Lung (tissue), 12 donors: ENCODE data around the gene IGSF11. TPM values are rescaled to one million over a fixed set of nuclear protein-coding genes. Genes with fewer than 3 reads are reported as not detected.
"Not testable (repeated sequence)": the region's sequence is repeated elsewhere in the genome, so short reads cannot be mapped to it uniquely, and the experiment has no call there.

Source experiments
- ATAC-seq: fragments of 200-7000 bp; cut with Tn5 transposase; one replicate; pipeline ENCODE4 v1.9.1; 2020; ENCODE audit warnings: moderate number of reproducible peaks; ENCODE audit not compliant: insufficient read depth, low FRiP score
- DNase-seq, 3 donors: peaks; one replicate each; pipeline ENCODE4 v3.0.0-alpha.2; 2013 to 2017
- H3K27ac ChIP-seq, 2 donors: one replicate each; pipeline ENCODE4 v1.5.1; 2013; ENCODE audit warnings: mild to moderate bottlenecking in 2 of 2, moderate library complexity in 2 of 2, control low read depth in 1 of 2, inconsistent platforms in 1 of 2, low read depth in 1 of 2, low read length in 1 of 2
- H3K27me3 ChIP-seq, 3 donors: one replicate each; pipeline ENCODE4 v1.5.1; 2013; ENCODE audit warnings: low read length in 2 of 3; ENCODE audit not compliant: control insufficient read depth in 3 of 3, insufficient read depth in 3 of 3
- H3K36me3 ChIP-seq, 4 donors: one replicate each; pipeline ENCODE4 v1.5.1; 2013; ENCODE audit warnings: low read length in 4 of 4, mild to moderate bottlenecking in 1 of 4, moderate library complexity in 1 of 4; ENCODE audit not compliant: control insufficient read depth in 4 of 4, insufficient read depth in 4 of 4
- H3K4me1 ChIP-seq, 5 donors: one replicate each; pipeline ENCODE4 v1.5.1; 2013; ENCODE audit warnings: low read length in 5 of 5, mild to moderate bottlenecking in 2 of 5, moderate library complexity in 1 of 5; ENCODE audit not compliant: control insufficient read depth in 5 of 5, insufficient read depth in 5 of 5
- H3K4me3 ChIP-seq: one replicate; pipeline ENCODE4 v1.5.1; 2013; ENCODE audit warnings: mild to moderate bottlenecking, control low read depth, moderate library complexity
- H3K9ac ChIP-seq, 2 donors: one replicate each; pipeline ENCODE4 v1.5.1; 2013; ENCODE audit warnings: low read length in 2 of 2, control low read depth in 1 of 2; ENCODE audit not compliant: insufficient read depth in 1 of 2
- H3K9me3 ChIP-seq, 4 donors: one replicate each; pipeline ENCODE4 v1.5.1; 2013; ENCODE audit warnings: low read length in 3 of 4, mild to moderate bottlenecking in 1 of 4, moderate library complexity in 1 of 4; ENCODE audit not compliant: control insufficient read depth in 4 of 4, insufficient read depth in 3 of 4
- CTCF ChIP-seq: IDR thresholded peaks from 2 replicates; pipeline ENCODE4 v1.5.1; 2012; ENCODE audit warnings: mild to moderate bottlenecking; ENCODE audit errors: control extremely low read depth, extremely low read depth
- WGBS, 2 donors: extraction: QIAGEN DNeasy Blood & Tissue Kit; methylation state at CpG; one replicate each; pipeline ENCODE4 v1.1.7; 2013; 5-methylcytosine and 5-hydroxymethylcytosine counted together
- polyA plus RNA-seq, 2 donors: library from polyadenylated mRNA; stranded (reverse); fragments of 200-250 nt; gene quantifications; one replicate each; pipeline ENCODE4 v1.2.1, GENCODE V29; 2013
- total RNA-seq, 2 donors: library from RNA; depleted of rRNA in 1 of 2; stranded (reverse); fragments of >200 nt in 1 of 2; gene quantifications; one replicate each; pipeline ENCODE4 v1.2.1, GENCODE V29; 2014 to 2021
- donor health status: control.
- donor health status: control.
- donor health status: Bipolar disorder and iron deficiency.
- donor health status: healthy.
- donor health status: DM: yes; HTN: yes; CAD: no.

IGSF11 gene
- total and polyA plus RNA-seq, 4 donors = 0.07 to 0.94 (median 0.45) TPM

- DNase-seq (no peak), ATAC-seq (no peak)
- Histone ChIP-seq H3K4me1 (peaks cover 0 to 3% (median 0%) of the 10 kb centered on the region in 5 donors), H3K4me3 (no peak overlapping the region), H3K36me3 (no peaks in the 10 kb centered on the region), H3K9ac (no peak overlapping the region), H3K9me3 (peaks cover 0 to 4% (median 0%) of the 10 kb centered on the region in 4 donors), H3K27me3 (no peaks in the 10 kb centered on the region), H3K27ac (no peak overlapping the region)
- WGBS, 2 donors = 90 to 93% methylated on average over 8 of the region's 8 CpGs
- TF ChIP-seq CTCF = no peak
These were observed 56.8 kb downstream of the IGSF11 start for GRCh38 chr3:118977671-118978392.

- Histone ChIP-seq H3K36me3 (no peaks in the 10 kb centered on the region), H3K4me1 (peaks cover 0 to 8% (median 0%) of the 10 kb centered on the region in 5 donors), H3K27ac (no peak overlapping the region), H3K9me3 (peaks cover 0 to 4% (median 0%) of the 10 kb centered on the region in 4 donors), H3K27me3 (no peaks in the 10 kb centered on the region), H3K9ac (no peak overlapping the region), H3K4me3 (no peak overlapping the region)
- no peak for ATAC-seq
- DNase-seq = no peak
- TF ChIP-seq CTCF = no peak
These were observed 57.5 kb downstream of the IGSF11 start for GRCh38 chr3:118977118-118977517.

- WGBS, 2 donors = 77 to 79% methylated on average over 1 of the region's 1 CpG
- H3K4me3 ChIP-seq, DNase-seq, H3K9me3 ChIP-seq, H3K36me3 ChIP-seq, H3K4me1 ChIP-seq, H3K27me3 ChIP-seq, H3K27ac ChIP-seq, H3K9ac ChIP-seq, ATAC-seq: not testable (repeated sequence)
These were observed 59.2 kb downstream of the IGSF11 start for GRCh38 chr3:118975476-118975875.

- Histone ChIP-seq H3K36me3 (no peaks in the 10 kb centered on the region), H3K4me1 (peaks cover 0 to 8% (median 0%) of the 10 kb centered on the region in 5 donors), H3K27me3 (no peaks in the 10 kb centered on the region), H3K9ac (no peak overlapping the region), H3K27ac (no peak overlapping the region), H3K4me3 (no peak overlapping the region), H3K9me3 (no peaks in the 10 kb centered on the region)
- no peak for DNase-seq
- ATAC-seq = no peak
- WGBS, 2 donors = 88 to 91% methylated on average over 6 of the region's 6 CpGs
- no peak for TF ChIP-seq CTCF
These were observed 60.1 kb downstream of the IGSF11 start for GRCh38 chr3:118974356-118975097.
